OCI-LY1 (cell line): ENCODE results near the gene FAM149A.

Experiments used
- H2AFZ ChIP-seq: fragments of 200-600 bp; sonication (generic), shearing (Covaris generic); 2 replicates; pipeline ENCODE4 v1.6.0; 2014; ENCODE audit warnings: antibody characterized with exemption, mild to moderate bottlenecking, low read length
- H3F3A ChIP-seq: fragments of 200-600 bp; sonication (generic), shearing (Covaris generic); 2 replicates; pipeline ENCODE4 v1.6.0; 2014; ENCODE audit warnings: mild to moderate bottlenecking, antibody characterized with exemption, low read length, moderate library complexity; ENCODE audit not compliant: insufficient read depth
- H3K27ac ChIP-seq: fragments of 200-600 bp; sonication (generic); 2 replicates; pipeline ENCODE4 v1.5.1; 2014; ENCODE audit warnings: low read length, mixed run types, mild to moderate bottlenecking, low read depth; ENCODE audit not compliant: poor library complexity, severe bottlenecking
- H3K27me3 ChIP-seq: fragments of 200-600 bp; sonication (generic); 2 replicates; pipeline ENCODE4 v1.6.0; 2014; ENCODE audit warnings: antibody characterized with exemption, mild to moderate bottlenecking, low read length, moderate library complexity; ENCODE audit not compliant: insufficient read depth
- H3K36me3 ChIP-seq: fragments of 200-600 bp; sonication (generic); 2 replicates; pipeline ENCODE4 v1.6.1; 2014; ENCODE audit warnings: mild to moderate bottlenecking, antibody characterized with exemption, low read length, moderate library complexity, mixed read lengths; ENCODE audit not compliant: insufficient read depth
- H3K4me1 ChIP-seq: fragments of 200-600 bp; sonication (generic); 2 replicates; pipeline ENCODE4 v1.5.1; 2014; ENCODE audit warnings: mild to moderate bottlenecking, low read length, moderate library complexity; ENCODE audit not compliant: insufficient read depth, severe bottlenecking
- H3K4me2 ChIP-seq: fragments of 200-600 bp; sonication (generic), shearing (Covaris generic); 2 replicates; pipeline ENCODE4 v1.6.1; 2014; ENCODE audit warnings: low read length
- H3K4me3 ChIP-seq: fragments of 200-600 bp; sonication (generic); 2 replicates; pipeline ENCODE4 v1.5.1; 2014; ENCODE audit warnings: low read length, low read depth, mild to moderate bottlenecking, mixed read lengths; ENCODE audit not compliant: poor library complexity, severe bottlenecking
- H3K79me2 ChIP-seq: fragments of 200-600 bp; shearing (Covaris generic); 2 replicates; pipeline ENCODE4 v1.6.1; 2016; ENCODE audit warnings: mixed run types, low read length, mixed read lengths; ENCODE audit not compliant: insufficient read depth
- H3K9ac ChIP-seq: fragments of 200-600 bp; sonication (generic), shearing (Covaris generic); 2 replicates; pipeline ENCODE4 v1.6.1; 2014; ENCODE audit warnings: mild to moderate bottlenecking, low read length, mixed read lengths
- H3K9me2 ChIP-seq: fragments of 200-600 bp; sonication (generic), shearing (Covaris generic); 2 replicates; pipeline ENCODE4 v1.6.1; 2014; ENCODE audit warnings: low read depth, mild to moderate bottlenecking, low read length, mixed read lengths
- H3K9me3 ChIP-seq: fragments of 200-600 bp; shearing (Covaris generic); 2 replicates; pipeline ENCODE4 v1.6.1; 2014; ENCODE audit warnings: low read length, mixed read lengths
- H4K20me1 ChIP-seq: fragments of 200-600 bp; sonication (generic), shearing (Covaris generic); 2 replicates; pipeline ENCODE4 v1.6.0; 2016; ENCODE audit warnings: mild to moderate bottlenecking, low read length; ENCODE audit not compliant: insufficient read depth
- CTCF ChIP-seq: fragments of 200-600 bp; sonication (generic), shearing (Covaris generic); IDR thresholded peaks from 2 replicates; pipeline ENCODE4 v1.5.1; 2017; ENCODE audit warnings: mild to moderate bottlenecking, antibody characterized with exemption, low read length, moderate library complexity, mixed read lengths
- EZH2 ChIP-seq: fragments of 200-600 bp; sonication (generic), shearing (Covaris generic); IDR thresholded peaks from 2 replicates; pipeline ENCODE4 v1.8.0; 2017; ENCODE audit warnings: borderline replicate concordance, mixed run types, mild to moderate bottlenecking, antibody characterized with exemption, low read length, moderate library complexity, mixed read lengths

The FAM149A gene

GRCh38 chr4:186161138-186161537 is 56.6 kb downstream of the FAM149A start:
- H3K9me3 ChIP-seq: no peaks in the 10 kb centered on the region
- H3K4me1 ChIP-seq: no peaks in the 10 kb centered on the region
- no peak overlapping the region for H3K4me2 ChIP-seq
- no peaks in the 10 kb centered on the region for H3K36me3 ChIP-seq
- no peak overlapping the region for H3K27ac ChIP-seq
- peaks cover 3% of the 10 kb centered on the region; the same call in 1 of the 2 replicates for H3K27me3 ChIP-seq
- no peaks in the 10 kb centered on the region for H3K9me2 ChIP-seq
- TF ChIP-seq CTCF: no peak
- no peak for TF ChIP-seq EZH2
- H2AFZ ChIP-seq: no peak overlapping the region
- no peaks in the 10 kb centered on the region for H3K79me2 ChIP-seq
- H4K20me1 ChIP-seq: no peaks in the 10 kb centered on the region
- no peak overlapping the region for H3K4me3 ChIP-seq
- H3F3A ChIP-seq: no peaks in the 10 kb centered on the region
- no peak overlapping the region for H3K9ac ChIP-seq

DNA sequence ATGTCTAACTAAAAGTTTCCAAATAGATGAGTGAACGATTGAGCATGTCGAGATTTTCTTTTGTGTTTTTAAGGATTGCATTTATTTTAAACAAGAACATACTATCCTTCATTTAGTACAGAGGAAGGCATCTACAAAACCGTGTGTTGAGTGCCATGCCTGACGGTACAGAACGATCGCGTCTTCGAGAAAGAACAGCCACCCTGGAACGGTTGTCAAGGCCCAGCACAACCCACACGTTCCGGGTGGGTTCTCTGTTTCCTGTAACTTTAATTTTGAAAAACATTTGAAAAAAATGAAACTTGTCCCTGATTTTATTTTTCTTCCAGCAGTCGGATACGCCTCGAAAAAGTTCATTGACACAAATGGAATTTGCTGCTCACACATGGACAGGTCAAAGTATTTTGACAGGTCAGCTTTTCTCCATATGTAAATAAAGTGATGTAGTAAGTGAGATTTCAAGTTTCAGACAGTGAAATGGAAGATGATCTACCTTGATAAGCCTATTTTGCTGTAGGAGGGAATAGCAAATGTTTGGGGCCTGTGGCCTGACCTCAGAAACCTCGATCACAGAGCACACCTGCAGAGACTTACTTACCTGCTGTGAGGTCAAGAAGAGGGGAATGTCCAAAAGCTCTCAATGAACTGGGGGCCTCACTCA is 62.5 kb downstream of the FAM149A start:
- no peak overlapping the region for H3K4me3 ChIP-seq
- H3K9ac ChIP-seq: no peak overlapping the region
- no peak overlapping the region for H2AFZ ChIP-seq
- TF ChIP-seq CTCF (no peak), EZH2 (no peak)
- H4K20me1 ChIP-seq: no peaks in the 10 kb centered on the region
- H3F3A ChIP-seq: no peaks in the 10 kb centered on the region
- no peaks in the 10 kb centered on the region for H3K36me3 ChIP-seq
- H3K4me2 ChIP-seq: no peak overlapping the region
- no peaks in the 10 kb centered on the region for H3K4me1 ChIP-seq
- no peaks in the 10 kb centered on the region for H3K9me3 ChIP-seq
- H3K79me2 ChIP-seq: no peaks in the 10 kb centered on the region
- H3K27me3 ChIP-seq: peaks cover 3% of the 10 kb centered on the region; the same call in 1 of the 2 replicates
- no peak overlapping the region for H3K27ac ChIP-seq
- no peaks in the 10 kb centered on the region for H3K9me2 ChIP-seq

DNA sequence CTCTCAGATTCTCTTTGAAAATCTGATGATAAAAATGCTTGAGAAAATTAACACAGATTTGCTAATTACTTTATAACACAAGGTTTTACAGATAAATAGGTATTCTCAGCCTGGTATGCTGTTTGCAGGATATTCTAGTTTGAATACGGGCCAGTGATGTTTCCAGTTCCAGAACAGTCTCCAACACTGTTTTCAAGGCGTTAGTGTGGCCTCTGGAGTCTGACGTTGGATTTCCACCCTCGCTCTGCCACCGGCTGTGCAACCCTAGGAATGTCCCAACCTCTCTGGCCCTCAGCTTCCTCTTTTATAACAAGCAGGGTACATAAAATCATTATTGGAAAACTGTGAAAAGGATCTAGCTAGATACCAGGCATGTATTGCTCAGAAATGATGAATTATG is 63.1 kb downstream of the FAM149A start:
- H3K4me1 ChIP-seq: no peaks in the 10 kb centered on the region
- H3K27me3 ChIP-seq: peaks cover 3% of the 10 kb centered on the region; the same call in 1 of the 2 replicates
- no peak overlapping the region for H2AFZ ChIP-seq
- no peak overlapping the region for H3K4me2 ChIP-seq
- no peaks in the 10 kb centered on the region for H3K9me2 ChIP-seq
- H4K20me1 ChIP-seq: no peaks in the 10 kb centered on the region
- TF ChIP-seq EZH2 (no peak), CTCF (no peak)
- H3K36me3 ChIP-seq: no peaks in the 10 kb centered on the region
- no peaks in the 10 kb centered on the region for H3F3A ChIP-seq
- H3K4me3 ChIP-seq: no peak overlapping the region
- no peak overlapping the region for H3K9ac ChIP-seq
- H3K9me3 ChIP-seq: no peaks in the 10 kb centered on the region
- no peaks in the 10 kb centered on the region for H3K79me2 ChIP-seq
- H3K27ac ChIP-seq: no peak overlapping the region
